HUES6 (cell line): ENCODE results near the gene MAD2L2.

Experiments used
- H3K27ac ChIP-seq: 2 replicates; pipeline ENCODE4 v1.7.0; 2013; ENCODE audit warnings: low read depth, mild to moderate bottlenecking, low read length, inconsistent platforms
- H3K27me3 ChIP-seq: 2 replicates; pipeline ENCODE4 v1.6.1; 2013; ENCODE audit warnings: low read length; ENCODE audit not compliant: control insufficient read depth, insufficient read depth
- H3K36me3 ChIP-seq: 2 replicates; pipeline ENCODE4 v1.6.1; 2013; ENCODE audit warnings: low read length; ENCODE audit not compliant: control insufficient read depth, insufficient read depth
- H3K4me1 ChIP-seq: 2 replicates; pipeline ENCODE4 v1.6.1; 2013; ENCODE audit warnings: low read length; ENCODE audit not compliant: control insufficient read depth, insufficient read depth
- H3K4me3 ChIP-seq: 2 replicates; pipeline ENCODE4 v1.5.1; 2013; ENCODE audit warnings: low read depth, low read length
- H3K9ac ChIP-seq: one replicate; pipeline ENCODE4 v1.6.1; 2013; ENCODE audit warnings: mild to moderate bottlenecking, low read length
- H3K9me3 ChIP-seq: 2 replicates; pipeline ENCODE4 v1.6.1; 2013; ENCODE audit warnings: low read depth, low read length; ENCODE audit not compliant: control insufficient read depth, insufficient read depth

Gene MAD2L2

DNA sequence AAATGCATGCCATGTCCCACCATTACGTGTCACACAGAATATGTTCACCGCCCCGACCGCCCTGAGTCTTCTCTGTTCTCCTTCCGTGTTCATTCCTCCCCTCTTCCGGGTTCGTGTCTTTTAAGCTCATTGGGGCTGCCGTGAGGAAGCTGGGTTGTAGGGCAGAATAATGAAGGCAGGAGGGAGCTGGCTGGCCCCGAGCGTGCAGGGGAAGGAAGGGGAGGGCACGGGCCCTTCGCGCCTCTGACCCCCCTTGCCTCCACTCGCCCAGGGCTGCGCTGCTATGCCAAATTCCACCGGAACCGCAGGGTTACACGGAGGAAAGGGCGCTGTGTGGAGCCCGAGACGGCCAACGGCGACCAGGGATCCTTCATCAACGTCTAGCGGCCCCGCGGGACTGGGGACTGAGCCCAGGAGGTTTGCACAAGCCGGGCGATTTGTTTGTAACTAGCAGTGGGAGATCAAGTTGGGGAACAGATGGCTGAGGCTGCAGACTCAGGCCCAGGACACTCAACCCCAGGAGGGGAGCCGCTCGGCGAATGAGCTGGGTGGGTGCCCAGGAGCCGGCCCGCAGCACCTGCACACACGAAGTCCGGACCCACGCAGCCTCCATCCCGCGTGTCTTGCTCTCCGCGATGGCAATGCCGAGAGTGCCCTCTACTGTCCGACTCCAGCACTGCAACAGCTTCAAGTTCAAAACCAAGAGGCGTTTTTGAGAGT, 38.5 kb upstream of the MAD2L2 start:
- peak overlapping the region; percentile 14 for H3K9ac ChIP-seq
- H3K27me3 ChIP-seq: no peaks in the 10 kb centered on the region
- H3K9me3 ChIP-seq: no peaks in the 10 kb centered on the region
- H3K4me1 ChIP-seq: peaks cover 6% of the 10 kb centered on the region
- peaks cover 19% of the 10 kb centered on the region for H3K36me3 ChIP-seq
- H3K4me3 ChIP-seq: peak overlapping the region; percentile 33; the same call in 1 of the 2 replicates
- no peak overlapping the region for H3K27ac ChIP-seq

DNA sequence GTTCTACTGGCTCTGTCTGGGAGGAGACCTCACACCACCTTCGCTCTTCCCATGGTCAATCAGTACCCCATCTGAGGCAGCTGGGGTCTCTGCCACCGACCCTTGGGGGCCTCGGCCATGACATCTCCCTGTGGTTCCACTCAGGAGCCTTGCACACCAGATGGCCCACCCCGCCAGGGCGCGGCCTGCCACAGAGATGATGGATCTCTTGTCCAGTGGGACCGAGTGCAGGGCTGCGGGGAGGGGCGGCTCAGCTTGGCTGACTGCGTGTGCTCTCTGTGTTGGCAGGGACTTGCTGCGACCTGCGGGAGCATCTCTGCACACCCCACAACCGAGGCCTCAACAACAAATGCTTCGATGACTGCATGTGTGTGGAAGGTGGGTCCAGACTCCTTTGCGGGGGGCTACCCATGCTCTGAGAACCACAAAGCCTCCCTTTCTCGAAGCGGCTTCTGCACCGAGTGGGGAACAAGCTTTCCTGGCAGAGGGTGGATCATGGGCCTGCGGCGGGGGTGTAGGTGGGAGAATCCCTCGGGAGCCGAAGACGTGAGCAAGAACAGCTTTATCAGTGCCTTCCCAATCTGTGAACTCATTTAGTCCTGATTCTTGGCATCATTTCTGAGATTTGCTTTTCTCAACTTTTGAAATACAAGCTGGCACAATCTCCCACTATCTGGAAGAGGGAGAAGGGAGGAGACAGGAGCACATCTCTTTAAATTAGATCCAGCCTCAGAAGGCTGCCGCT, 34.1 kb upstream of the MAD2L2 start:
- Histone ChIP-seq H3K27ac (no peak overlapping the region), H3K9ac (no peak overlapping the region), H3K9me3 (no peaks in the 10 kb centered on the region), H3K4me1 (peaks cover 6% of the 10 kb centered on the region), H3K4me3 (no peak overlapping the region), H3K36me3 (peaks cover 23% of the 10 kb centered on the region), H3K27me3 (no peaks in the 10 kb centered on the region)

DNA sequence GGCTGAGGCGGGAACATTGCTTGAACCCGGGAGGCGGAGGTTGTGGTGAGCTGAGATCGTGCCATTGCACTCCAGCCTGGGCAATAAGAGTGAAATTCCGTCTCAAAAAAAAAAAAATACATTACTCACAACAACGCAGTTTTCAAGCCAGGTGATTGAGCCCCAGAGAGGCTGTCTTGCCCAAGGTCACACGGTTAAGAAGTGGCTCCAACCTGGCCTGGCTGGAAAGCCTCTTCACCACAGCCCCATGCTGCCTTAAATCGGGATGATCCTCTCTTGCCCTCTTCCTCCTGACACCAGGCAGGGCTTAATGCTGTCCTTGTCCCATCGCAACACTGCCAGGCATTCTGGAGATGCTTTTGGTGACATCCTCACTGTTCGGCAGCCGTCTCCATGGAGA, 32.1 kb upstream of the MAD2L2 start:
- Histone ChIP-seq H3K4me1 (peaks cover 4% of the 10 kb centered on the region; the same call in 1 of the 2 replicates), H3K36me3 (peaks cover 26% of the 10 kb centered on the region), H3K9me3 (no peaks in the 10 kb centered on the region), H3K27ac (no peak overlapping the region), H3K27me3 (no peaks in the 10 kb centered on the region), H3K9ac (no peak overlapping the region), H3K4me3 (no peak overlapping the region)

DNA sequence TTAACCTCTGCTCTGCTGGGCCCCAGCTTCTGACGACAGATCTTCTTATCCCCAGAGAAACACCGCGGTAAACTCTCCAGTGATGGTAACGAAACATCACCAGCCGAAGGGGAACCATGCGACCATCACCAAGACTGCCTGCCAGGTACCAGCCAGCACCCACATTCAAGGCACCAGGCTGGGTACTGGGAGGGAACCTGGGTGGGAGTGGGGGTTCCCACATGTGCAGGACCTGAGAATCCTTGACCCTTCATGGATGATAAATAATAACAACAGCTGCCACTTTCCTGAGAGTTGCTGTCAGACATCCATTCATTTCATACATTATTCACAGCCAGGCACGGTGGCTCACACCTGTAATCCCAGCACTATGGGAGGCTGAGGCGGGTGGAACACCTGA, 31.3 kb upstream of the MAD2L2 start:
- Histone ChIP-seq H3K9me3 (no peaks in the 10 kb centered on the region), H3K36me3 (peaks cover 26% of the 10 kb centered on the region), H3K4me1 (peaks cover 11% of the 10 kb centered on the region), H3K4me3 (no peak overlapping the region), H3K9ac (no peak overlapping the region), H3K27me3 (no peaks in the 10 kb centered on the region), H3K27ac (no peak overlapping the region)

DNA sequence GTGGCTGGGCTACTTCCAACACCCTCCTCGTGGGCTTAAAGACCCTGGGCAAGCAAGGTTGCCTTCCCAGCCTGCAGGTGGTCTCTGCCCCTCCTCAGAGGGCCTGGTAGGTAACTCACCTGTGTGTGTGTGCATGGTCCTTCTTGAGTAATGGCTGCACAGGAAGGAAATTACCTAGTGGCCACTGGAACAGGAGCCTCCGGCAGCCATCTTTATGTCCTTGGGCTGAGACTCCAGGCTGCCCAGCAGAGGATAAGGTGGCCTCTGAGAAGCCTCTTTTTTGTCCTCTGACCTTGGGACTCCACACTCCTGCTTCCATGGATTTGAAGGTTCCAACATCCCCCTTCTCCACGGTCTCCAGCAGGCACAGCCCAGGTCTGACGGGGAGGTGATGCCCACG, 30.5 kb upstream of the MAD2L2 start:
- Histone ChIP-seq H3K36me3 (peaks cover 26% of the 10 kb centered on the region), H3K27me3 (no peaks in the 10 kb centered on the region), H3K27ac (no peak overlapping the region), H3K9ac (no peak overlapping the region), H3K4me1 (peaks cover 14% of the 10 kb centered on the region), H3K4me3 (no peak overlapping the region), H3K9me3 (no peaks in the 10 kb centered on the region)

DNA sequence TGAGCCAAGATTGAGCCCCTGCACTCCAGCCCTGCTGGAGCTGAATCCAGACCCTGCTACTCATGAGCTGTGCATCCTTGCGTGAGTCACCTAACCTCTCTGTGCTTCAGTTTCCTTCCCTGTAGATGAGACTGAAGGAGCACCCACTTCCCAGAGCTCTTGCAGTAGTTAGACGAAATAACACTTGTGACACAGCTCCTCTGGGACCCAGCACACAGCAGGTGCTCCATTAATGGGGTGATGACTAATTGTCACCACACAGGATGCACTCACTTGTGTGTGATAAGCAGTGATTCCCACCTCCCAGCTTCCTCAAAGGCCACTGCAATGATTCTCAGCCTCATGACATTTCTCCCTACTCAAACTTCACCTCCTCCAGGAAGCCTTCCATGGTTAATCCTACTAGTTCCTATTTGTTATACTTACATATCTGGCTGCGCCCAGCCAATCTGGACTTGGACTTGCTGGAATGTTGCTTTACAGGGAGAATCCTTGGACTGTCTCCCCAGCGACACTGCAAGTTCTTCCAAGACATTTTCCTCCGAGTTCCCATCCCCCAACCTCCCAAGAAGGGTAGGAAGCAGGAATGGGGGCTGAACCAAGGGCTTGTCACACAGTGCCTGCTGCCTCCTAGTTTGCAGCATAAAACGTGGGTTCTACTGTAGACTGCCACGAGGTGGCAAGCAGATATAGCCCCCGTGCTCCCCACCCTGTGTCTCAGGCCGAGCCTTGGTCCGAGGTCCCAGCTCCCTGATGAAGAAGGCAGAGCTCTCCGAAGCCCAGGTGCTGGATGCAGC, 27.8 kb upstream of the MAD2L2 start:
- Histone ChIP-seq H3K36me3 (peaks cover 17% of the 10 kb centered on the region), H3K27me3 (no peaks in the 10 kb centered on the region), H3K4me3 (no peak overlapping the region), H3K27ac (no peak overlapping the region), H3K4me1 (peaks cover 39% of the 10 kb centered on the region), H3K9ac (no peak overlapping the region), H3K9me3 (no peaks in the 10 kb centered on the region)

DNA sequence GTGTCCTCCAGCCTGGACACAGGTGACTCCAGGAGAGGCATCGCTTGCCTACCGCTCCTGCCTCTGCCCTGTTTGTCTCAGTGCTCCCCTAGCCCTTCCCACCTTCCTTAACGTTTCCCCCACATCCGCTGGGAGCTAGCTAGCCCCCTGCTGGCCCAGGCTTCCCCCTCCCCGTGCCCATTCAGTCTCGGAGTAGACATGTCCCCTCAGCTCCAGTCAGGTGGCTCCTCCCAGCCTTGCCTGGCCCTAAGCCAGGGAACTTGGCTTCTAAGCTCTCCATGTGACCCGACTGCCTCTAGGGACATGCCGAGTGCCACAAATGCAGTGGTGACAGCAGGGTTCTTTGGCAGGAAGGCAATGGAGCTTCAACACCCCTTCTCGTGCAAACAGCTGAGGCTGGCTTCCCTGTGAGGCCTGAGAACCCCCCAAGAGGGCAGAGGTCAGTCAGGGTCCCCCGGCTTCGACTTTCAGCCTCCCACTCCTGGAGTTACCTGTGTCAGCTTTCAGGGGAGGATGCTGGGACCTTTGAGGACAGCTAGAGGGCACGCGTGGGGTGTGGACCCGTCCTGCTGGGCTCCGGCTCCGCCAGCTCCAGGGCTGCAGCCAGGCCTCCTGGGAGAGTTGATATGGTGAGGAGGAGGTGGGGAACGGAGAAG, 26.8 kb upstream of the MAD2L2 start:
- H3K27ac ChIP-seq: no peak overlapping the region
- peaks cover 13% of the 10 kb centered on the region for H3K36me3 ChIP-seq
- no peaks in the 10 kb centered on the region for H3K9me3 ChIP-seq
- no peak overlapping the region for H3K9ac ChIP-seq
- no peak overlapping the region for H3K4me3 ChIP-seq
- peaks cover 42% of the 10 kb centered on the region for H3K4me1 ChIP-seq
- no peaks in the 10 kb centered on the region for H3K27me3 ChIP-seq

DNA sequence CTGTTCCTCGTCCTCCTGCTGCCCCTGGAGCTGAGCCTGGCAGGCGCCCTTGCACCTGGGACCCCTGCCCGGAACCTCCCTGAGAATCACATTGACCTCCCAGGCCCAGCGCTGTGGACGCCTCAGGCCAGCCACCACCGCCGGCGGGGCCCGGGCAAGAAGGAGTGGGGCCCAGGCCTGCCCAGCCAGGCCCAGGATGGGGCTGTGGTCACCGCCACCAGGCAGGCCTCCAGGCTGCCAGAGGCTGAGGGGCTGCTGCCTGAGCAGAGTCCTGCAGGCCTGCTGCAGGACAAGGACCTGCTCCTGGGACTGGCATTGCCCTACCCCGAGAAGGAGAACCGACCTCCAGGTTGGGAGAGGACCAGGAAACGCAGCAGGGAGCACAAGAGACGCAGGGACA, 25.3 kb upstream of the MAD2L2 start:
- Histone ChIP-seq H3K9me3 (no peaks in the 10 kb centered on the region), H3K9ac (no peak overlapping the region), H3K36me3 (peaks cover 12% of the 10 kb centered on the region), H3K27me3 (no peaks in the 10 kb centered on the region), H3K4me3 (no peak overlapping the region), H3K27ac (no peak overlapping the region), H3K4me1 (peaks cover 50% of the 10 kb centered on the region)

DNA sequence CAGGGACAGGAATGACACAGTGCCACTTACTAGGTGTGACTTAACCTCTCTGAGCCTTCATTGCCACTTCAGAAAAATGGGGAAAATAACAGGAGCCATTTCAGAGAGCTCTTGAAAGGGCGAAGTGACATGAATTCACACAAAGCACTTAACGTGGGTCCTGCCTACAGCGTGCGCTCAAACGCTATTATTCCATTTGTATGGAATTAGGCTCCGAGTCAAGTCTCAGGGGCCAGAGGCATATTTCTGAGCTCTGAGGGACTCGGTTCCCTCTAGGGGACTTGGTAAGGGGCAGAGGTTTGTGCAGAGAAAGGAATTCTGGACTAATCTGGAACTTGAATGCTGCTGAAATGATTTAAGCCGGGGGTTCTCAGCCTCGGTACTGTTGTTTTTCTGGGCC, 24.6 kb upstream of the MAD2L2 start:
- no peak overlapping the region for H3K27ac ChIP-seq
- peaks cover 12% of the 10 kb centered on the region for H3K36me3 ChIP-seq
- no peak overlapping the region for H3K4me3 ChIP-seq
- peaks cover 57% of the 10 kb centered on the region for H3K4me1 ChIP-seq
- no peaks in the 10 kb centered on the region for H3K9me3 ChIP-seq
- H3K27me3 ChIP-seq: no peaks in the 10 kb centered on the region
- no peak overlapping the region for H3K9ac ChIP-seq

DNA sequence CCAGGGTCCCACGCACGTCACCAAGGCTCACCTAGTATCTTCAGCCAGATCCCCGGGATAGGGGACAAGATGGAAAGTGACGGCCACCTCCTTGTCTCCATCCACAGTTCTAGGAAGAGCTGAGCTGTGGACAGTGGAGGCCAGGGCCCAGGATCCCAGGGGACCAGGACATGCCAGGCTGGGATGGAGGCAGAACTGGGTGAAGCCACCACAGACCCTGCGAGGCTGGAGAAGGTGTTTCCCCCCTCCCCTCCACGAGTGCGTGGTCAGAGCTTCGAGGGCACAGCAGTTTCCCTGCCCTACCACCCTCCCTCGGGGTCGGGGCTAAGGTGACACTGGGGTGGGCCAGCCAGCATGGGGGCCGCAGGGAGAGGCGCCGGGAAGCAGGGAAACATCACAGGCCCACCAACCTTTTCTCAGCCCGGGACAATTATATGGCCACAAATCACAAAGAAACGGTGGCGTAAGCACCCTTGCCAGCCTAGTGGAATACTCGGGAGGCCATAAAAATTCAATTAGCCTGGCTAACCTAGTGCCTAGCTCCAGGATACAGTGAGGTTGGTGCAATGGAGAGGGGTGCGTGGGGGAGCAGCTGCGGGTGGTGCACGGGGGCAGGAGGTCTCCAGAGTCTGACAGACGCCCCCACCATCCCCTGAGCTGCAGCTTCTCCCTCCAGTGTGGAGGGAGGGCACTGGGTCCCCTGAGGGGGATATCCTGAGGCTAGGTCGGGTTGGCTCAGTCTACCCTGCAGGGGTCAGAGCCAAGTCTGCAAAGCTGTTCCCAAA, 23.9 kb upstream of the MAD2L2 start:
- Histone ChIP-seq H3K4me3 (no peak overlapping the region), H3K9me3 (no peaks in the 10 kb centered on the region), H3K9ac (no peak overlapping the region), H3K27ac (no peak overlapping the region), H3K4me1 (peaks cover 62% of the 10 kb centered on the region), H3K27me3 (no peaks in the 10 kb centered on the region), H3K36me3 (peaks cover 12% of the 10 kb centered on the region)
